ENCODE data around the gene RNASET2. TPM values are rescaled to one million over a fixed set of nuclear protein-coding genes. Genes with fewer than 3 reads are reported as not detected.

The RNASET2 gene
- total RNA-seq, 1 experiment from 2014 or later: 70.2 TPM

DNA sequence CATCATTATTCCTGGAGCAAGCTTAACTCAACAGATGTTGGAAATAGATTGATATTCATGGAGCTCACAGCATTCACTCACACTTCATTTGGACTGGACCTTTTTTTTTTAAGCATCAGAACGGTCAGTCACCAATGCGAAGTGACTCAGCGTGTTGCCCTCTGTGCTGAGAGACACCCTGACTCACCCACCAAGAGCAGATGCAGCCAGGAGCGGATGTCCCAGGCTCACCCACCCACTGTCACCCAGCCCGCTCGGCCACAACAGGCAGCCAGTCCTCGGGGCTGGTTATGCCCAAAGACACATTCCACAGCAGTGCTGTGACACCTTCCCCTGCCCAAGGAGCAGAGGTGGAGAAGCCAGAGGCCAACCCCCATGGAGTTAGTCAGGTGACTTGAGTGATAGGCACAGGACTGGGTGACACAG is 15.7 kb downstream of the RNASET2 start:
- DNase-seq: no peak

DNA sequence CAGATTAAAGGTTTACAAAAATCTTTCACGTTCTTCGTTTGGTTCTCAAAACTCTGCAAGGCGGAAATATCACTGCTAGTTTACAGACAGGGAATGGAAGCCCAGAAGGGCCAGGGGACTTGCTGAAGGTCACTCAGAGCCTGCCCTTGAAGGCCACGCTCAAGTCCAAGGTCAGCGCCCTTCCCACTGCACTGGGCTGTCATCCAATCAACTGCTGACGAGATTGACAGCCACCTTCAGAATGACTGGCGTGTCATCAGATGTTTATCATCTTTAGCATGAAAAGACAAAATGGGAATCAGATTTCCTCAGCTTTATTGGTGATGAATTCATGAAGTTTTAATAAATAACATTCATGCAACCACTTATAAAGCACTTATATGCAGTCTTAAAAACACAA is 16.5 kb downstream of the RNASET2 start:
- Mint-ChIP-seq H3K36me3 (ENCODE audit: insufficient read depth, unreplicated experiment) (peaks cover 8% of the 10 kb centered on the region), H3K4me3 (ENCODE audit: low read depth, unreplicated experiment) (no peak overlapping the region), H3K4me1 (ENCODE audit: low read depth, unreplicated experiment) (no peaks in the 10 kb centered on the region), H3K27ac (ENCODE audit: unreplicated experiment) (no peak overlapping the region), H3K27me3 (ENCODE audit: unreplicated experiment) (no peaks in the 10 kb centered on the region), H3K9me3 (ENCODE audit: low read depth, unreplicated experiment) (no peaks in the 10 kb centered on the region)
- CTCF ChIA-PET: no interaction called here
- intact Hi-C loops (cut with micrococcal nuclease; ENCODE audit: unreplicated experiment): no loop called here
- no TSS peak for BruUV-seq (replicated peaks)
- no peak for DNase-seq
- TF ChIP-seq, protein P1, sequence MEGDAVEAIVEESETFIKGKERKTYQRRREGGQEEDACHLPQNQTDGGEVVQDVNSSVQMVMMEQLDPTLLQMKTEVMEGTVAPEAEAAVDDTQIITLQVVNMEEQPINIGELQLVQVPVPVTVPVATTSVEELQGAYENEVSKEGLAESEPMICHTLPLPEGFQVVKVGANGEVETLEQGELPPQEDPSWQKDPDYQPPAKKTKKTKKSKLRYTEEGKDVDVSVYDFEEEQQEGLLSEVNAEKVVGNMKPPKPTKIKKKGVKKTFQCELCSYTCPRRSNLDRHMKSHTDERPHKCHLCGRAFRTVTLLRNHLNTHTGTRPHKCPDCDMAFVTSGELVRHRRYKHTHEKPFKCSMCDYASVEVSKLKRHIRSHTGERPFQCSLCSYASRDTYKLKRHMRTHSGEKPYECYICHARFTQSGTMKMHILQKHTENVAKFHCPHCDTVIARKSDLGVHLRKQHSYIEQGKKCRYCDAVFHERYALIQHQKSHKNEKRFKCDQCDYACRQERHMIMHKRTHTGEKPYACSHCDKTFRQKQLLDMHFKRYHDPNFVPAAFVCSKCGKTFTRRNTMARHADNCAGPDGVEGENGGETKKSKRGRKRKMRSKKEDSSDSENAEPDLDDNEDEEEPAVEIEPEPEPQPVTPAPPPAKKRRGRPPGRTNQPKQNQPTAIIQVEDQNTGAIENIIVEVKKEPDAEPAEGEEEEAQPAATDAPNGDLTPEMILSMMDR (IDR thresholded peaks at IDR 0.05; ENCODE audit: unreplicated experiment): no peak

More for the DNA sequence above, 15.7 kb downstream of the RNASET2 start:
- Mint-ChIP-seq H3K36me3 (ENCODE audit: insufficient read depth, unreplicated experiment) (peaks cover 15% of the 10 kb centered on the region), H3K27ac (ENCODE audit: unreplicated experiment) (no peak overlapping the region), H3K4me1 (ENCODE audit: low read depth, unreplicated experiment) (no peaks in the 10 kb centered on the region), H3K4me3 (ENCODE audit: low read depth, unreplicated experiment) (no peak overlapping the region), H3K27me3 (ENCODE audit: unreplicated experiment) (no peaks in the 10 kb centered on the region), H3K9me3 (ENCODE audit: low read depth, unreplicated experiment) (no peaks in the 10 kb centered on the region)
- intact Hi-C loops (cut with micrococcal nuclease; ENCODE audit: unreplicated experiment): no loop called here
- no TSS peak for BruUV-seq (replicated peaks)
- CTCF ChIA-PET: interaction anchor here (1.1 kb wide), 1 partner anchor 11 kb away, joined by 3 read pairs; no protein-coding TSS in a partner anchor
- TF ChIP-seq, protein P1 (IDR thresholded peaks at IDR 0.05; ENCODE audit: unreplicated experiment): no peak

DNA sequence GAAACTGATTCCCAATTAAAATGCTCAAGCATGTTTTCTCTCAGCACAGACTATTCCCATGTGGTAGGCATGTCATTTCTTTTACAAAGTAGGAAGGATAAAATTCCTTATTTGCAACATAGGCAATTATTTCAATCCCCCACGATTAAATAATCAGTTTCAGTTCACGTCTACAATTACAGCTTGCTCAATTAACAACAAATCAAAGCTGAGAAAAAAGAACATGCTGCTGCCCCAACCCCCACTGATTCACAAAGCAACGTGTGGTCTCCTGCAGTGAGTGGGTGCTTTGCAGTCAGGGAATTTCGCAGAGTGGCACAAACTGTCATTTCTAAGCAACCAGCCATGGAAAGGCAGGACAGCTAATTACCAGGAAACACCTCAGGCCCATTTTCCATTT is 17.0 kb downstream of the RNASET2 start:
- Mint-ChIP-seq H3K27ac (ENCODE audit: unreplicated experiment) (no peak overlapping the region), H3K9me3 (ENCODE audit: low read depth, unreplicated experiment) (no peaks in the 10 kb centered on the region), H3K27me3 (ENCODE audit: unreplicated experiment) (no peaks in the 10 kb centered on the region), H3K4me3 (ENCODE audit: low read depth, unreplicated experiment) (no peak overlapping the region), H3K4me1 (ENCODE audit: low read depth, unreplicated experiment) (no peaks in the 10 kb centered on the region), H3K36me3 (ENCODE audit: insufficient read depth, unreplicated experiment) (peaks cover 6% of the 10 kb centered on the region)
- no peak for DNase-seq
- TF ChIP-seq, protein P1 (IDR thresholded peaks at IDR 0.05; ENCODE audit: unreplicated experiment): no peak
- intact Hi-C loops (cut with micrococcal nuclease; ENCODE audit: unreplicated experiment): no loop called here
- no TSS peak for BruUV-seq (replicated peaks)
- CTCF ChIA-PET: no interaction called here

DNA sequence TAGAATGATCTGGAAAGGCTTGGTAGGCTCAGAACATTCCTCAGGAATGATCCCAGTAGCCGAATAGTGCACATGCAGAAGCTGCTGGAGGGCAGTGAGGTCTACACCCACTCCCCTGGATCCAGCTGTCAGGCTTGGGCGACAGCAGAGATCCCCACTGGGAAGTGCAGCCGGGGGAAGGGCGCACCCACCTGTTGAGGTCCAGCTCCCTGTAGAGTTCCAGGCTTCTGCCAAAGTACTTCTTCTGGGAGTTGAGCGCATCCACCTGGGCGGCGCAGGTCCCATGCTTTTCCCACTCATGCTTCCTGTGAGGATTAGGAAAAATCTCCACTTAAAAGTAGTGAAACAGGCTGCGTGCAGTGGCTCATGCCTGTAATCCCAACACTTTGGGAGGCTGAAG is 17.6 kb downstream of the RNASET2 start:
- TF ChIP-seq, protein P1 (IDR thresholded peaks at IDR 0.05; ENCODE audit: unreplicated experiment): no peak
- no peaks in the 10 kb centered on the region for H3K27me3 Mint-ChIP-seq (ENCODE audit: unreplicated experiment)
- intact Hi-C loops (cut with micrococcal nuclease; ENCODE audit: unreplicated experiment): no loop called here
- no peaks in the 10 kb centered on the region for H3K4me1 Mint-ChIP-seq (ENCODE audit: low read depth, unreplicated experiment)
- H3K4me3 Mint-ChIP-seq (ENCODE audit: low read depth, unreplicated experiment): no peak overlapping the region
- no peak overlapping the region for H3K27ac Mint-ChIP-seq (ENCODE audit: unreplicated experiment)
- CTCF ChIA-PET: no interaction called here
- DNase-seq: no peak
- H3K9me3 Mint-ChIP-seq (ENCODE audit: low read depth, unreplicated experiment): no peaks in the 10 kb centered on the region
- BruUV-seq (replicated peaks): no TSS peak
- H3K36me3 Mint-ChIP-seq (ENCODE audit: insufficient read depth, unreplicated experiment): peaks cover 6% of the 10 kb centered on the region

Data from Calu3 (cell line).